Glutamatergic neuron (in vitro differentiated cells): ENCODE measurements around the gene THUMPD2. TPM values are rescaled to one million over a fixed set of nuclear protein-coding genes. Genes with fewer than 3 reads are reported as not detected.

Source experiments
- DNase-seq: peaks from one replicate; pipeline ENCODE4 v3.0.0; 2022
- H3K27ac Mint-ChIP-seq: one replicate; pipeline ENCODE4 v1.8.0; 2020; ENCODE audit warnings: mild to moderate bottlenecking, mixed read lengths, inconsistent platforms; ENCODE audit not compliant: unreplicated experiment
- H3K27me3 Mint-ChIP-seq: one replicate; pipeline ENCODE4 v1.8.0; 2020; ENCODE audit warnings: mild to moderate bottlenecking, moderate library complexity, mixed read lengths, inconsistent platforms; ENCODE audit not compliant: unreplicated experiment
- H3K36me3 Mint-ChIP-seq: one replicate; pipeline ENCODE4 v1.8.0; 2020; ENCODE audit warnings: mild to moderate bottlenecking, mixed read lengths, inconsistent platforms; ENCODE audit not compliant: unreplicated experiment
- H3K4me1 Mint-ChIP-seq: one replicate; pipeline ENCODE4 v1.8.0; 2020; ENCODE audit warnings: mild to moderate bottlenecking, low read depth, mixed read lengths, inconsistent platforms; ENCODE audit not compliant: unreplicated experiment
- H3K4me3 Mint-ChIP-seq: one replicate; pipeline ENCODE4 v1.8.0; 2020; ENCODE audit warnings: mild to moderate bottlenecking, mixed read lengths, inconsistent platforms; ENCODE audit not compliant: unreplicated experiment
- H3K9me3 Mint-ChIP-seq: one replicate; pipeline ENCODE4 v1.8.0; 2020; ENCODE audit warnings: mild to moderate bottlenecking, moderate library complexity, mixed read lengths, inconsistent platforms; ENCODE audit not compliant: unreplicated experiment
- CTCF ChIP-seq: fragments of 200-600 bp; sonication (generic); IDR thresholded peaks from one replicate; pipeline ENCODE4 v1.5.0; 2021; ENCODE audit not compliant: partially characterized antibody, unreplicated experiment
- total RNA-seq: library from RNA; stranded (reverse); fragmentation: NEBNext Ultra II Directional; extraction: Animal tissue kit (Norgen Biotek cat#: 25700); gene quantifications from one replicate; pipeline ENCODE4 v1.2.1, GENCODE V29; 2021; ENCODE audit not compliant: unreplicated experiment

THUMPD2 gene
- total RNA-seq, 1 donor from 2014 or later, result 6.0 TPM

GRCh38 chr2:39787950-39788349 lies 8.9 kb upstream of the THUMPD2 start:
- peaks cover 4% of the 10 kb centered on the region for H3K9me3 Mint-ChIP-seq
- H3K4me3 Mint-ChIP-seq, result no peak overlapping the region
- no peak for DNase-seq
- H3K36me3 Mint-ChIP-seq, result peaks cover 20% of the 10 kb centered on the region
- H3K27ac Mint-ChIP-seq, result no peak overlapping the region
- TF ChIP-seq CTCF, result no peak
- H3K27me3 Mint-ChIP-seq, result peaks cover 3% of the 10 kb centered on the region
- no peaks in the 10 kb centered on the region for H3K4me1 Mint-ChIP-seq

- peaks cover 4% of the 10 kb centered on the region for H3K9me3 Mint-ChIP-seq
- no peak for TF ChIP-seq CTCF
- peaks cover 3% of the 10 kb centered on the region for H3K27me3 Mint-ChIP-seq
- H3K36me3 Mint-ChIP-seq, result peaks cover 20% of the 10 kb centered on the region
- H3K4me3 Mint-ChIP-seq, result no peak overlapping the region
- H3K27ac Mint-ChIP-seq, result no peak overlapping the region
- H3K4me1 Mint-ChIP-seq, result no peaks in the 10 kb centered on the region
- DNase-seq, result no peak
These were observed 7.9 kb upstream of the THUMPD2 start for GRCh38 chr2:39786761-39787522.

- peaks cover 7% of the 10 kb centered on the region for H3K9me3 Mint-ChIP-seq
- no peak for DNase-seq
- no peak for TF ChIP-seq CTCF
- no peaks in the 10 kb centered on the region for H3K36me3 Mint-ChIP-seq
- H3K27ac Mint-ChIP-seq, result no peak overlapping the region
- no peak overlapping the region for H3K4me3 Mint-ChIP-seq
- peaks cover 4% of the 10 kb centered on the region for H3K4me1 Mint-ChIP-seq
- H3K27me3 Mint-ChIP-seq, result peaks cover 5% of the 10 kb centered on the region
These were observed 3.5 kb upstream of the THUMPD2 start for GRCh38 chr2:39782591-39782990.

GRCh38 chr2:39781697-39782096 lies 2.6 kb upstream of the THUMPD2 start:
- no peak for TF ChIP-seq CTCF
- DNase-seq, result no peak
- Mint-ChIP-seq H3K4me3 (no peak overlapping the region), H3K4me1 (peaks cover 9% of the 10 kb centered on the region), H3K9me3 (peaks cover 7% of the 10 kb centered on the region), H3K27me3 (peaks cover 5% of the 10 kb centered on the region), H3K36me3 (no peaks in the 10 kb centered on the region), H3K27ac (no peak overlapping the region)

- H3K4me3 Mint-ChIP-seq, result no peak overlapping the region
- TF ChIP-seq CTCF, result no peak
- H3K27ac Mint-ChIP-seq, result no peak overlapping the region
- H3K9me3 Mint-ChIP-seq, result peaks cover 8% of the 10 kb centered on the region
- peaks cover 9% of the 10 kb centered on the region for H3K4me1 Mint-ChIP-seq
- no peaks in the 10 kb centered on the region for H3K36me3 Mint-ChIP-seq
- peaks cover 5% of the 10 kb centered on the region for H3K27me3 Mint-ChIP-seq
- DNase-seq, result no peak
These were observed 2.0 kb upstream of the THUMPD2 start for GRCh38 chr2:39780825-39781600.
